GM21526 (cell line): ENCODE measurements around the gene TEFM.
"Not testable (repeated sequence)": the region's sequence is repeated elsewhere in the genome, so short reads cannot be mapped to it uniquely, and the experiment has no call there.

Experiments used
- ATAC-seq: cut with Tn5 transposase; IDR thresholded peaks from one replicate; pipeline ENCODE4 v1.9.1; 2021; ENCODE audit warnings: moderate library complexity; ENCODE audit not compliant: unreplicated experiment, low FRiP score

Gene TEFM

GRCh38 chr17:30906101-30906911 lies at the start of gene TEFM:
Gene TEFM, minus strand, starts transcription at chr17:30906238. Its CDS starts 40 bp downstream, at chr17:30906198.
- ATAC-seq, result peak; percentile 80

DNA sequence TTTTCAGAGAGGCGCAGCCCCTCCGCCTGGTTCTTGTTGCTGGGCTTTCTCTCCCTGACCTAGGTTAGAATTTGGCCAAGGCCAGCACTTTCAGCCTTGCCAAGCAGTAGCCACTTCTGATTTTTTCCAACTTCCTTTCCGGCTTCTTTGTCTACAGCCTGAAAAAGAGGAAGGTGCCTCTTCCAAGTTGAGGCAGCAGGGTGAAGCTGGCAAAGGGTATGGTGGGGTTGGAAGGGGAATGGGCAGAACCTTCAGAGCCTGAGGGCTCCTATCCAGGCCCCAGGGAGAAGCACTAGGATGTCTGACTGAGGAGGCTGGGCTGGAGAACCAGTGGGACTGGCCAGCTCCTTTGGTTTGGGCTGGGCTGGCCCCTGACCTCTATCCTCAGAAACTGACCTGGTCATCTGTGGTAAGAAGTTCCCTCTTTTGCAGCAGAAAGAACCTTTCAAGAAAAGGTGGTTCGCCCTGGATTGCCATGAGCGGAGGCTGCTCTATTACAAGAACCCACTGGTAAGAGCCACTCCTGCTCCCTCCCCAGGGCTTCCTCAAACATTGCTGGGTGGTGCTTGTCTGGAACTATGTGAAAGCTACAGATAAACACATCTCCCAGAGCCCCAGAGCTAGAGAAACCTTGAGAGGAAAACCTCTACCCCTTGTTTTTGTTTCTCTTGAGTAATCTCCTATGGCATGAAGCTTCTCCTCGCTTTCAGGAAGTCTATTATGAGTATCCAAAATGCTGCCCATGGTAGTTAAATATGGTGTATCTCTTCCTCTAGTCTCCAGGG lies 48.2 kb upstream of the TEFM start:
- ATAC-seq, result no peak

GRCh38 chr17:30952638-30953393 lies 46.8 kb upstream of the TEFM start:
- no peak for ATAC-seq

GRCh38 chr17:30950669-30951399 lies 44.8 kb upstream of the TEFM start:
- ATAC-seq, result no peak

GRCh38 chr17:30950189-30950588 lies 44.2 kb upstream of the TEFM start:
- no peak for ATAC-seq

DNA sequence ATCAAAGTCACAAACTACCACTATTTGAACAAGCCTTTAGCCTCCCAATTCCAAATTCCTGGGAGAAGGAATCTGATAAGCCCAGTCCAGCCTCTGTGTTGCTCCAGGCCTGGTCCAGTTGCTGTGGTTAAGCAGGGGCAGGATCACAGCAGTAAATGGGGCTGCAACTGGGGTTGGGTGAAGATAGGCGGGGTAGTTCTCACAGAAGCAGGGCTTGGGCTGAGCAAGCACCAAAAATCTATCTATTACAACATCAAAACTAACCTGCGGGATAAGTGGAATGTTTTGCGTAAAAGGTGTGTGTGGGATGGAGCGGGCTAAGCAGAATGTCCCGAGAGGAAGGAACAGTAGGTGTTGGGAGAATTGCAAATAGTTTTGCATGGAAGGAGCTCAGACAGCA lies 41.8 kb upstream of the TEFM start:
- no peak for ATAC-seq

GRCh38 chr17:30942308-30943079 lies 36.5 kb upstream of the TEFM start:
- no peak for ATAC-seq

DNA sequence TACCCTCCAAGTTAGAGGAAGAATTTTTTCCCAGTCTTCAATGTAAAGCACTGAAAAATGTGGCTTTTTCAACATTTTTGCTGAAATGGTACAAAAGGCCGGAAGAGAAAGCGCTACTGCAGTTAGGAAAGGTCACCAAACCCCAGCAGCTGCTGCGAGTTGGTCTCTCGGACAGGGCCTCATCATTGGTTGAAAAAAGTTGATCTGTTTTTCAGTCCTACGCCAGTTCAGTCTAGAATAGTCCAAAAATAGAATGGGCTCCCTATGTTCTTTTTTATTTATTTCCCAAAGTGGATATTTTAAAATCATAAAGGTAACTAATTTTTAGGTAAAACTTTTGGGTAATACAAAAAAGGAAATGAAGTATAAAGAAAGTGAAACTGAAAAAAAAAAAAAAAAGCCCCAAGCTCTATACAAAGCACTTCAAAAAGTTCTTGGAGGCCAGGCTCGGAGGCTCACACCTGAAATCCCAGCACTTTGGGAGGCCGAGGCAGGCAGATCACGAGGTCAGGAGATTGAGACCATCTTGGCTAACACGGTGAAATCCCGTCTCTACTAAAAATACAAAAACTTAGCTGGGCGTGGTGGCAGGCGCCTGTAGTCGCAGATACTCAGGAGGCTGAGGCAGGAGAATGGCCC lies 33.1 kb upstream of the TEFM start:
- no peak for ATAC-seq

- no peak for ATAC-seq
Measured at GRCh38 chr17:30933966-30934365, 27.9 kb upstream of the TEFM start.

DNA sequence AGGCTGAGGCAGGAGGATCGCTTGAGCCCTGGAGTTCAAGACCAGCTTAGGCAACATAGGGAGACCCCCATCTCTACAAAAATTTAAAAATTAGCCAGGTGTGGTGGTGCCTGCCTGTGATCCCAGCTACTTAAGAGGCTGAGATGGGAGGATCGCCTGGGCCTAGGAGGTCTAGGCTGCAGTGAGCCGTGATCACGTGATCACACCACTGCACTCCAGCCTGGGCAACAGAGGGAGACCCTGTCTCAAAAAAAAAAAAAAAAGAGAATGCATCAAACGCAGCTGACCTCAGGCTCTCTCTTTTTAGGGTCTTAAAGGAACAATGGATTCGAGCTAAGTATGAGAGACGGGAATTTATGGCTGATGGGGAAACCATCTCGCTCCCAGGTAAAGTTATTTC lies 25.5 kb upstream of the TEFM start:
- ATAC-seq, result not testable (repeated sequence)

GRCh38 chr17:30930495-30930894 lies 24.5 kb upstream of the TEFM start:
- ATAC-seq, result no peak

GRCh38 chr17:30929861-30930260 lies 23.8 kb upstream of the TEFM start:
- not testable (repeated sequence) for ATAC-seq

GRCh38 chr17:30929081-30929633 lies 23.1 kb upstream of the TEFM start:
- no peak for ATAC-seq

- ATAC-seq, result no peak
Measured at GRCh38 chr17:30928584-30928983, 22.5 kb upstream of the TEFM start.

DNA sequence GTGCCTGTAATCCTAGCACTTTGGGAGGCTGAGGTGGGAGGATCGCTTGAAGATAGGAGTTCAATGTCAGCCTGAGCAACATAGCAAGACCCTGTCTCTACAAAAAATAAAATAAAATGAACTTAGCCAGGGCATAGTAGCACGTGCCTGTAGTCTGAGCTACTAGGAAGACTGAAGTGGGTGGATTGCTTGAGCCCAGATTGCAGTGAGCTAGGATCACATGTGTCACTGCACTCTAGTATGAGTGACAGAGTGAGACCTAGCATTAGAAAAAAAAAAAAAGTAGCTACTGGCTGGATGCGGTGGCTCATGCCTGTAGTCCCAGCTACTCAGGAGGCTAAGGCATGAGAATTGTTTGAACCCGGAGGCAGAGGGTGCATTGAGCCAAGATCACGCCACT lies 21.7 kb upstream of the TEFM start:
- ATAC-seq, result no peak

DNA sequence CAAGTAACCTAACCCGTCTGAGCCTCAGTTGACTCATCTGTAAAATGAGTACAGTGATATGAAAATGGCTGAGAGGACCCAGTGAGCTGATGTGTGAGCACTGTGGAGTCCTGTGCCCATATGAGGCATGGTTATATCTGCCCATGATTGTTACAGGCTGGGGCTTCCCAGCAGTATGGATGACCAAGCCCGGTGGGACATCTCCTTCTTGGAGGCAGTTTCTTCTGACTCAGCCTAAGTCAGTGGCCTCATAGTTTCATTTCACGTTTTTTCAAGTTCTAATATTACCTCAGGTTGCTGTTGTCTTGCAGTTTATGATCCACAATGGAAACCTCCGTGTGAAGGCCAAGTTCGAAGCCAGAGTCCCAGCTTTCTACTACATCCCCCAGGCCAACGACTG lies 20.5 kb upstream of the TEFM start:
- no peak for ATAC-seq

DNA sequence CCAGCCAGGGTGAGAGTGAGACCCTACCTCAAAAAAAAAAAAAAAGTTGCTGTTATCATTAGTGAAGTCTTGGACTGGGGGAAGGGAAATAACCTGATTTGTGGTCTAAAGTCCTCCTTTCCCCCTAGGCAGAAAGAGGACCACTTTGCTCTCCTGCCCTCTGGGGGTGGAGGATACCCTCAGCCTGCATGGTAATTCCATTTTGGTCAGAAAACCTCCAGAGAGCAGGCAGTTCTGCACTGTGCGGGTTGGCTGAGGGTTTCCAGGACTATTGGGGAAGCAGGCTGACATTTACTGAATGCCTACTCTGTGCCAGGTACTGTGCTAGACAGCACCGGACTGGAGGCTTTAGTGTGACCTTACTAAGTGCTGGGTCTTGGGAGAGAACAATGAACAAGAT lies 18.3 kb upstream of the TEFM start:
- no peak for ATAC-seq

DNA sequence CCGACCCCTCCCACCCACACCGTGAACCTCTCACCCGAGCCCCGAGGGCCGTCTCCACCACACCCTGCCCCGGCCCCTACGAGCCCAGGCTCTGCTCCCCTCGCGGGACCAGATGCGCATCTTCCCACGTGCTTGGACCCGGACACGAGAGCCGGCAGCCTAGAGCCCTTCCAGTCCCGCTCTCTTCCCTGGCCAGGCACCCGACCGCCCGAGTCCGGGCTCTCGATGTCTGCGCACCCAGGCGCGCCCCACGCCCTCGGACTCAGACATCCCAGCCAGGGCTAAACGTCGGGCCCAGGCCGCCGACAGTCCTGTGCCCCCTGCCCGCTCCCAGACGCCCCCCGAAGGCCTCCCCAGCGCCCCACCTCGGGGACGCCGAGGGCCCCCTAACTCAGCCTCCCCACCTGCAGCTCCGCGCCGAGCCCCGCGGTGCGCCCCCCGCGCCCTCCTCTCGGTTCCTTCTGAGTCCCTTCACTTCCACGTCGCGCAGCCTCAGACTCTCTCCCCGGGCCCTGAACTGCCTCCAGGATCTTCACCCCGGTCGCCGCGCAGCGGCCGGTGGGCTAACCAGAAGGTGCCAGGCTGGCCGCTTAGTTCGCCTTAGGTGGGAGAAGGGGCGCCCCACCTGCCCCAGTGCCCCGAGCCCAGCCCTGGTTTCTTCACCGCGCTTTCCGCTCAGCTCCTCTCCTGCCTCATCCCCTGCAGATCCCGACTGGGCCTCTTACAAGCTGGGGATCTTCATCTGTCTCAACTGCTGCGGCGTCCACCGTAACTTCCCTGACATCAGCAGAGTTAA lies 16.4 kb upstream of the TEFM start:
- no peak for ATAC-seq
